ENCODE results near the gene OR10A2. TPM values are rescaled to one million over a fixed set of nuclear protein-coding genes. Genes with fewer than 3 reads are reported as not detected.

Gene OR10A2
- total and polyA plus RNA-seq, 10 donors, result not detected

DNA sequence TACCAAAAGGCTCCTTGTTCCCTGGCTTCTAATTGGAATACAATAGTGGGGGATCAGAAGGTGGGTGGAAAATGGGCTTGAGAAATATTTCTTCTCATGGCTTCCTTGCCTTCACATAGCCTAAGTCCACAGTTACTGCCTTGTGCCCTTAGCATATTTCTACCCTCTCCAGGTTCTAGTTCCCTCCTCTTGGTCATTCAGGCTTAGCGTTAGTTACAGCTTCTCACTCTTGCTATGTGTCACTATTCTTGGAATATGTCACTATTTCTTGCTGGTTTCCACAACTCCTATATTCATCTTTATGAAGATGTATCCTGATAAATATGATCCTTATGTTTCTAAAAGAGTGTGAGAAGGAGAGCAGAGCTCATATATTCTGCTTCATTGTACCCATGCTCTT lies 27.0 kb downstream of the OR10A2 start:
- no peak for DNase-seq
- intact Hi-C loops (cut with DNase I; ENCODE audit: low total_unique reads), result no loop called here
- H3K4me1 ChIP-seq, result no peaks in the 10 kb centered on the region
- WGBS, 5 donors, result 65 to 83% (median 69%) methylated on average over 1 of the region's 1 CpG
- H3K27me3 ChIP-seq (replicated peaks in 1 of 7), result no peaks in the 10 kb centered on the region
- no peak for TF ChIP-seq POLR2AphosphoS5 (IDR thresholded peaks at IDR 0.05)
- TF ChIP-seq, protein P1, sequence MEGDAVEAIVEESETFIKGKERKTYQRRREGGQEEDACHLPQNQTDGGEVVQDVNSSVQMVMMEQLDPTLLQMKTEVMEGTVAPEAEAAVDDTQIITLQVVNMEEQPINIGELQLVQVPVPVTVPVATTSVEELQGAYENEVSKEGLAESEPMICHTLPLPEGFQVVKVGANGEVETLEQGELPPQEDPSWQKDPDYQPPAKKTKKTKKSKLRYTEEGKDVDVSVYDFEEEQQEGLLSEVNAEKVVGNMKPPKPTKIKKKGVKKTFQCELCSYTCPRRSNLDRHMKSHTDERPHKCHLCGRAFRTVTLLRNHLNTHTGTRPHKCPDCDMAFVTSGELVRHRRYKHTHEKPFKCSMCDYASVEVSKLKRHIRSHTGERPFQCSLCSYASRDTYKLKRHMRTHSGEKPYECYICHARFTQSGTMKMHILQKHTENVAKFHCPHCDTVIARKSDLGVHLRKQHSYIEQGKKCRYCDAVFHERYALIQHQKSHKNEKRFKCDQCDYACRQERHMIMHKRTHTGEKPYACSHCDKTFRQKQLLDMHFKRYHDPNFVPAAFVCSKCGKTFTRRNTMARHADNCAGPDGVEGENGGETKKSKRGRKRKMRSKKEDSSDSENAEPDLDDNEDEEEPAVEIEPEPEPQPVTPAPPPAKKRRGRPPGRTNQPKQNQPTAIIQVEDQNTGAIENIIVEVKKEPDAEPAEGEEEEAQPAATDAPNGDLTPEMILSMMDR (IDR thresholded peaks at IDR 0.05 in 8 of 11, conservative IDR thresholded peaks at IDR 0.05 in 3 of 11), result no peak
- no peak for TF ChIP-seq POLR2A (IDR thresholded peaks at IDR 0.05)
- H3K4me3 ChIP-seq, result no peak overlapping the region
- no peak overlapping the region for H3K27ac ChIP-seq
- peaks cover 0 to 19% (median 11%) of the 10 kb centered on the region in 8 donors for H3K9me3 ChIP-seq
- no peaks in the 10 kb centered on the region for H3K36me3 ChIP-seq

GRCh38 chr11:6892400-6892799 lies 29.5 kb downstream of the OR10A2 start, which contains the start of gene OR2D2:
TSS of gene OR2D2 (minus strand) at chr11:6892500. CDS start at chr11:6892500, 0 bp downstream.
- no peak within 1 kb of the TSS for H3K4me3 ChIP-seq
- no peak for TF ChIP-seq POLR2AphosphoS5 (IDR thresholded peaks at IDR 0.05)
- intact Hi-C loops (cut with DNase I; ENCODE audit: low total_unique reads), result no loop called here
- H3K27me3 ChIP-seq (replicated peaks in 1 of 7), result no peaks in the 10 kb centered on the region
- DNase-seq, result no peak
- 84 to 96% (median 86%) methylated on average over 2 of the region's 2 CpGs for WGBS, 5 donors
- H3K9me3 ChIP-seq, result peaks cover 0 to 19% (median 11%) of the 10 kb centered on the region in 8 donors
- no peaks in the 10 kb centered on the region for H3K36me3 ChIP-seq
- no peak within 1 kb of the TSS for H3K27ac ChIP-seq
- no peaks in the 10 kb centered on the region for H3K4me1 ChIP-seq

DNA sequence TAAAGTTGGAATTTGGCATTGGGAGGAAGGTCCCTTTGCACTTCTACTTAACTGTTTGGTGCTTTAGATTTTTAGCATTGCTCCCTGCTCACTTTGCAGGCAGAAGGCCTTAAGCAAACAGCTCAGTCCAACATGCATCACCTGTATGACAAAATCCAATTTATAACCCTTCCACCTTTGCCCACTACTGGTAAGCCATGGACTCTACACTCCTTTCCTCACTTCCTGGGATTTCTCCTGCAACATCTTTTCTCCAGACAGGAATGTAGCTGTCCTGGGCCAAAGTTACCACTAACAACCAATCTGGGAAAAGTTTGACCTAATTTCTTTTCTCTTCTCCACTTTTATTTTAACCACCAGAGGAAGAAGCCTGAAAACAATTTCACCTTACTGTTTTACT lies 31.2 kb downstream of the OR10A2 start:
- H3K4me3 ChIP-seq, result no peak overlapping the region
- H3K36me3 ChIP-seq, result no peaks in the 10 kb centered on the region
- intact Hi-C loops (cut with DNase I; ENCODE audit: low total_unique reads), result no loop called here
- H3K4me1 ChIP-seq, result no peaks in the 10 kb centered on the region
- peaks cover 0 to 3% (median under 1%) of the 10 kb centered on the region in 8 donors for H3K9me3 ChIP-seq
- no peak overlapping the region for H3K27ac ChIP-seq
- H3K27me3 ChIP-seq (replicated peaks in 1 of 7), result no peaks in the 10 kb centered on the region
- no peak for DNase-seq
- TF ChIP-seq POLR2A (IDR thresholded peaks at IDR 0.05) (no peak), POLR2AphosphoS5 (IDR thresholded peaks at IDR 0.05) (no peak)
- TF ChIP-seq, protein P1 (IDR thresholded peaks at IDR 0.05 in 8 of 11, conservative IDR thresholded peaks at IDR 0.05 in 3 of 11), result no peak

GRCh38 chr11:6895010-6895409 lies 32.2 kb downstream of the OR10A2 start:
- H3K27ac ChIP-seq, result no peak overlapping the region
- no peaks in the 10 kb centered on the region for H3K36me3 ChIP-seq
- no peak for DNase-seq
- TF ChIP-seq, protein P1 (IDR thresholded peaks at IDR 0.05 in 8 of 11, conservative IDR thresholded peaks at IDR 0.05 in 3 of 11), result no peak
- TF ChIP-seq POLR2A (IDR thresholded peaks at IDR 0.05), result no peak
- TF ChIP-seq POLR2AphosphoS5 (IDR thresholded peaks at IDR 0.05), result no peak
- H3K27me3 ChIP-seq (replicated peaks in 1 of 7), result no peaks in the 10 kb centered on the region
- no peaks in the 10 kb centered on the region for H3K9me3 ChIP-seq
- intact Hi-C loops (cut with DNase I; ENCODE audit: low total_unique reads), result no loop called here
- H3K4me3 ChIP-seq, result no peak overlapping the region
- H3K4me1 ChIP-seq, result no peaks in the 10 kb centered on the region

DNA sequence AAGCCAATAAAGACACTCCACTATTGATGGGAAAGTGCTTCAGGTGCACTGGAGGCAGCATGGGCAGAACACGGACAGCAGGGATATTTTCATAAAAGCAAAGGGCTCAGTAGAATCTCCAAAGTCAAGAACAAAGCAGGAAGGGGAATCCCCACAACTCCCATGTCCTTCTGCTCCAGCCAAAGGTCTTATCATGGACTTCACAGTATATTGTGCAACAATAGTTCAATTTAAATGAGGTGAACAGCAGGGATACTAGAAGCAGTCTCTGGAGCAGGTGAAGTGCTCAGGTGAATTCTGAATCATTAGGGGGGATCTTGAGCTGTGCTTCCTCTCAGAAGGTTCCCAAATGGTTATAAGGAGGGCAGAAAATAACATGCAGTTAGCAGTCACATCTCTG lies 36.1 kb downstream of the OR10A2 start:
- TF ChIP-seq POLR2AphosphoS5 (IDR thresholded peaks at IDR 0.05), result no peak
- TF ChIP-seq POLR2A (IDR thresholded peaks at IDR 0.05), result no peak
- TF ChIP-seq, protein P1 (IDR thresholded peaks at IDR 0.05 in 8 of 11, conservative IDR thresholded peaks at IDR 0.05 in 3 of 11), result no peak
- H3K36me3 ChIP-seq, result no peaks in the 10 kb centered on the region
- H3K4me1 ChIP-seq, result no peaks in the 10 kb centered on the region
- DNase-seq, result no peak
- 62 to 75% (median 71%) methylated on average over 1 of the region's 1 CpG for WGBS, 5 donors
- no peak overlapping the region for H3K27ac ChIP-seq
- H3K4me3 ChIP-seq, result no peak overlapping the region
- intact Hi-C loops (cut with DNase I; ENCODE audit: low total_unique reads), result no loop called here
- H3K9me3 ChIP-seq, result no peaks in the 10 kb centered on the region
- no peaks in the 10 kb centered on the region for H3K27me3 ChIP-seq (replicated peaks in 1 of 7)
